ENCODE measurements around the gene ST7L. TPM values are rescaled to one million over a fixed set of nuclear protein-coding genes. Genes with fewer than 3 reads are reported as not detected.
A peak's percentile ranks its signal among the peaks of the same experiment; 100 is the strongest.

The ST7L gene
- total and polyA plus RNA-seq, 9 of the 15 experiments (the other 6 are each of a cell fraction or from before 2014, with no cell fraction given) = 9.0 to 32.5 (median 26.6) TPM

DNA sequence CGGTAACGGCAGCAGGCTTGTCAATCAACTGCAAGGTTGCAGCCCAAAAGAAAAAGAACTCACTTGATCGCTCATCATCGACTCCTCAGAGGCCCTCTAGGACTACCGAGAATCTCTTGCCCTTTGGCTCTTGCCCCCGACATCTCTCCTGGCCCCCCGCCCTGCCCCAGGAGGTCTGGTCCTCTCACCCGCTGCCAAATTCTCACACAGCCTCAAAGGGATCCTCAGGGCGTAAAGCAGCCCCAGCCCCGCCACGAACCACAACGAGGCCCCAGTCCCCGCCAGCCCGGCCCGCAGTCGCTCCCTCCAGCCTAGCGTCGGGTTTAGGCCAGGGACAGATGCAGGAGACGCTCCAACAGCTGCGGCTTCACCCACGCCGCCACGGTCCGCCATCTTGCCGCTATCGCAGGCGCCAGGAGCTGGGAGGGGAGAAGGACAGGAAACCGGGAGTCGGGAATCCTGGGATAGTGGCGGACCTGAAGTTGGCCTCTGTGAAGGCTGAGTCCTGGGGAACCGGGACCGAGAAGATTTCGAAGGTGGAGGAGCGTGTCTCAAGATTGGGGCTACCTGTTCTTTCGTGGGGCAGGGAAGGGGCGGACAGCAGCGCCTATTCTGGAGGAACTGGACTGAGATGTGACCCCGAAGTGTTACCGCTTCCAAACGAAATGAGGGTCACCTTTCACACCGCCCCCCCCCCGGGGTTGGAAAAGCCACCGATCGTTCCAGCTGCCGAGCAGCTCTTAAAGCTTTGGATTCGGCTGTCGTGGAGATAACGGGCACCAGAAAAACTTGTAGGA is at the start of gene ST7L (continued):
- TF ChIP-seq RBM17 (IDR thresholded peaks at IDR 0.05; ENCODE audit: borderline replicate concordance, low read depth, low read length) (no peak), SUPT5H (IDR thresholded peaks at IDR 0.05) (peak; percentile 83), TARDBP (IDR thresholded peaks at IDR 0.05) (no peak), JUND (IDR thresholded peaks at IDR 0.05; ENCODE audit: borderline replicate concordance, low read depth, low read length) (peak; percentile 24), JUND (tag; IDR thresholded peaks at IDR 0.05; ENCODE audit: borderline replicate concordance, low read depth, low read length) (no peak), TEAD4 (IDR thresholded peaks at IDR 0.05; ENCODE audit: low read length) (peak; percentile 39; the same call in 1 of the 2 replicates), TEAD4 (CRISPR knock-in tag; IDR thresholded peaks at IDR 0.05; ENCODE audit: borderline replicate concordance) (no peak), SETDB1 (IDR thresholded peaks at IDR 0.05; ENCODE audit: low read length) (no peak), CC2D1A (IDR thresholded peaks at IDR 0.05) (no peak), RBFOX2 (IDR thresholded peaks at IDR 0.05; ENCODE audit: low read depth, low read length) (no peak), ZNF175 (CRISPR knock-in tag; IDR thresholded peaks at IDR 0.05; ENCODE audit: low read depth) (no peak; the same call in 1 of the 2 replicates), RB1 (IDR thresholded peaks at IDR 0.05; ENCODE audit: low read depth) (peak; percentile 62; the same call in 1 of the 2 replicates), ZNF12 (CRISPR knock-in tag; IDR thresholded peaks at IDR 0.05) (peak; percentile 77; the same call in 1 of the 2 replicates), BHLHE40 (IDR thresholded peaks at IDR 0.05; ENCODE audit: low read length) (no peak), EP400 (IDR thresholded peaks at IDR 0.05) (peak; percentile 37; the same call in 1 of the 2 replicates), DMBX1 (CRISPR knock-in tag; IDR thresholded peaks at IDR 0.05; ENCODE audit: borderline replicate concordance) (no peak), GATAD2A (IDR thresholded peaks at IDR 0.05) (no peak), ZNF668 (CRISPR knock-in tag; IDR thresholded peaks at IDR 0.05) (no peak), MCM3 (IDR thresholded peaks at IDR 0.05) (no peak), TEAD2 (tag; IDR thresholded peaks at IDR 0.05) (no peak), TBP (optimal IDR thresholded peaks at IDR 0.05; ENCODE audit: low read depth, low read length) (peak; percentile 58)
- TF ChIP-seq, protein P1, sequence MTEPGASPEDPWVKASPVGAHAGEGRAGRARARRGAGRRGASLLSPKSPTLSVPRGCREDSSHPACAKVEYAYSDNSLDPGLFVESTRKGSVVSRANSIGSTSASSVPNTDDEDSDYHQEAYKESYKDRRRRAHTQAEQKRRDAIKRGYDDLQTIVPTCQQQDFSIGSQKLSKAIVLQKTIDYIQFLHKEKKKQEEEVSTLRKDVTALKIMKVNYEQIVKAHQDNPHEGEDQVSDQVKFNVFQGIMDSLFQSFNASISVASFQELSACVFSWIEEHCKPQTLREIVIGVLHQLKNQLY (CRISPR knock-in tag; conservative IDR thresholded peaks at IDR 0.05) = no peak
- TF ChIP-seq, protein P2, sequence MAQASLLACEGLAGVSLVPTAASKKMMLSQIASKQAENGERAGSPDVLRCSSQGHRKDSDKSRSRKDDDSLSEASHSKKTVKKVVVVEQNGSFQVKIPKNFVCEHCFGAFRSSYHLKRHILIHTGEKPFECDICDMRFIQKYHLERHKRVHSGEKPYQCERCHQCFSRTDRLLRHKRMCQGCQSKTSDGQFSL (CRISPR knock-in tag; IDR thresholded peaks at IDR 0.05) = no peak; the same call in 1 of the 2 replicates
- TF ChIP-seq, protein P2 (tag; IDR thresholded peaks at IDR 0.05) = peak in 1 of 2 experiments; percentile 67; a peak in 1 of 4 replicates
- TF ChIP-seq, protein P3, sequence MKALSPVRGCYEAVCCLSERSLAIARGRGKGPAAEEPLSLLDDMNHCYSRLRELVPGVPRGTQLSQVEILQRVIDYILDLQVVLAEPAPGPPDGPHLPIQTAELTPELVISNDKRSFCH (CRISPR knock-in tag; IDR thresholded peaks at IDR 0.05) = no peak
- TF ChIP-seq, protein P3 (tag; IDR thresholded peaks at IDR 0.05) = peak; percentile 25
- TF ChIP-seq, protein P4, sequence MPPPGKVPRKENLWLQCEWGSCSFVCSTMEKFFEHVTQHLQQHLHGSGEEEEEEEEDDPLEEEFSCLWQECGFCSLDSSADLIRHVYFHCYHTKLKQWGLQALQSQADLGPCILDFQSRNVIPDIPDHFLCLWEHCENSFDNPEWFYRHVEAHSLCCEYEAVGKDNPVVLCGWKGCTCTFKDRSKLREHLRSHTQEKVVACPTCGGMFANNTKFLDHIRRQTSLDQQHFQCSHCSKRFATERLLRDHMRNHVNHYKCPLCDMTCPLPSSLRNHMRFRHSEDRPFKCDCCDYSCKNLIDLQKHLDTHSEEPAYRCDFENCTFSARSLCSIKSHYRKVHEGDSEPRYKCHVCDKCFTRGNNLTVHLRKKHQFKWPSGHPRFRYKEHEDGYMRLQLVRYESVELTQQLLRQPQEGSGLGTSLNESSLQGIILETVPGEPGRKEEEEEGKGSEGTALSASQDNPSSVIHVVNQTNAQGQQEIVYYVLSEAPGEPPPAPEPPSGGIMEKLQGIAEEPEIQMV (tag; conservative IDR thresholded peaks at IDR 0.05; ENCODE audit: low read depth) = no peak

All from K562 (cell line).